Endothelial cell of umbilical vein (primary cell): Measurements from ENCODE around the gene ARHGAP29. TPM values are rescaled to one million over a fixed set of nuclear protein-coding genes. Genes with fewer than 3 reads are reported as not detected.

ENCODE experiments used
- BruUV-seq: library from RNA; stranded (reverse); fragments of 400-500 nt; replicated peaks from 2 replicates; lab custom pipeline; 2021; lab: Mats Ljungman, UMichigan
- CTCF ChIA-PET: fragments of 300-600, 350-600 bp; sonication (Branson Sonifier 250); formaldehyde crosslinking; loops from one replicate; lab custom pipeline; 2021; ENCODE audit warnings: antibody characterized with exemption, inconsistent platforms; lab: Charles Lee
- POLR2A ChIA-PET: fragments of 300-600, 350-600 bp; sonication (Branson Sonifier 250); formaldehyde crosslinking; loops from one replicate; lab custom pipeline; 2021; ENCODE audit warnings: antibody characterized with exemption, inconsistent platforms; lab: Charles Lee
- DNase-seq: peaks from one replicate; pipeline ENCODE4 v3.0.0-alpha.2; 2011; ENCODE audit warnings: low read depth, low spot score
- FAIRE-seq: peaks from 2 replicates; lab custom pipeline; 2011; peaks lifted over from hg19 to GRCh38; lab: Jason Lieb, UNC
- H2AFZ ChIP-seq: 2 replicates; pipeline ENCODE4 v1.6.0; 2012; ENCODE audit warnings: low read depth, low read length, control low read depth, inconsistent platforms
- H3K27ac ChIP-seq: 2 replicates; pipeline ENCODE4 v1.5.1; 2011; ENCODE audit warnings: low read depth, mild to moderate bottlenecking, control low read depth, low read length, moderate library complexity; ENCODE audit not compliant: insufficient read depth
- H3K27me3 ChIP-seq, 2 experiments: 2 replicates each; pipeline versions ENCODE4 v1.6.0 to v1.6.1; 2011; ENCODE audit warnings: low read length in 2 of 2, mixed read lengths in 1 of 2; ENCODE audit not compliant: control insufficient read depth in 2 of 2, insufficient read depth in 2 of 2
- H3K36me3 ChIP-seq, 2 experiments: 2 replicates in 1 of 2; 3 replicates in 1 of 2; pipeline ENCODE4 v1.5.1; 2011; ENCODE audit warnings: low read length in 2 of 2, mild to moderate bottlenecking in 1 of 2, moderate library complexity in 1 of 2; ENCODE audit not compliant: control insufficient read depth in 2 of 2, insufficient read depth in 2 of 2; ENCODE audit errors: extremely low read depth in 1 of 2
- H3K4me1 ChIP-seq: 3 replicates; pipeline ENCODE4 v1.5.1; 2011; ENCODE audit warnings: mild to moderate bottlenecking, low read length; ENCODE audit not compliant: control insufficient read depth, insufficient read depth; ENCODE audit errors: extremely low read depth
- H3K4me2 ChIP-seq: 2 replicates; pipeline ENCODE4 v1.6.1; 2011; ENCODE audit warnings: low read length, control low read depth, mixed read lengths; ENCODE audit not compliant: insufficient read depth
- H3K4me3 ChIP-seq, 3 experiments: fragments of 200-600 bp in 1 of 3; sonication (generic), shearing (Covaris generic) in 1 of 3; replicated peaks in 1 of 3; 2 replicates each; pipeline ENCODE4 v1.5.1; 2011 to 2016; ENCODE audit warnings: control low read depth in 3 of 3, low read length in 3 of 3, mild to moderate bottlenecking in 2 of 3, inconsistent platforms in 1 of 3, low read depth in 1 of 3, moderate library complexity in 1 of 3; ENCODE audit not compliant: insufficient read depth in 1 of 3
- H3K79me2 ChIP-seq: 2 replicates; pipeline ENCODE4 v1.6.0; 2012; ENCODE audit warnings: low read length, inconsistent platforms; ENCODE audit not compliant: control insufficient read depth, insufficient read depth
- H3K9ac ChIP-seq: replicated peaks from 2 replicates; pipeline ENCODE3; 2011; ENCODE audit warnings: low read length, control low read depth; ENCODE audit not compliant: insufficient read depth; ENCODE audit errors: extremely low read depth
- H3K9me1 ChIP-seq: replicated peaks from 3 replicates; pipeline ENCODE4 v1.6.0; 2011; ENCODE audit warnings: mild to moderate bottlenecking, low read length; ENCODE audit not compliant: control insufficient read depth, insufficient read depth; ENCODE audit errors: extremely low read depth
- H3K9me3 ChIP-seq: replicated peaks from 2 replicates; pipeline ENCODE4 v1.5.1; 2012; ENCODE audit warnings: low read length, inconsistent platforms; ENCODE audit not compliant: control insufficient read depth, insufficient read depth
- H4K20me1 ChIP-seq: replicated peaks from 2 replicates; pipeline ENCODE3; 2011; ENCODE audit warnings: mild to moderate bottlenecking, low read length; ENCODE audit not compliant: control insufficient read depth, insufficient read depth; ENCODE audit errors: extremely low read depth
- CTCF ChIP-seq, 2 donors: IDR thresholded peaks; 1 replicate in 1 of 2; 2 replicates in 1 of 2; pipeline ENCODE4 v1.5.1; 2011; ENCODE audit warnings: low read length in 2 of 2, mild to moderate bottlenecking in 2 of 2, moderate library complexity in 2 of 2, control low read depth in 1 of 2, inconsistent platforms in 1 of 2, low read depth in 1 of 2; ENCODE audit not compliant: insufficient read depth in 1 of 2; ENCODE audit errors: extremely low read depth in 1 of 2
- EZH2 ChIP-seq: IDR thresholded peaks from 2 replicates; pipeline ENCODE4 v1.6.1; 2012; ENCODE audit warnings: borderline replicate concordance, low read depth, mild to moderate bottlenecking, moderate library complexity, low read length, inconsistent platforms; ENCODE audit not compliant: severe bottlenecking
- FOS ChIP-seq: IDR thresholded peaks from 2 replicates; pipeline ENCODE4 v1.6.1; 2011; ENCODE audit warnings: mild to moderate bottlenecking, low read length, moderate library complexity, borderline replicate concordance; ENCODE audit not compliant: insufficient read depth
- GATA2 ChIP-seq: IDR thresholded peaks from 2 replicates; pipeline ENCODE4 v1.7.0; 2011; ENCODE audit warnings: low read depth, mild to moderate bottlenecking, moderate library complexity, mixed read lengths, low read length; ENCODE audit not compliant: insufficient read length, insufficient read depth
- JUN ChIP-seq: IDR thresholded peaks from 2 replicates; pipeline ENCODE4 v1.6.1; 2011; ENCODE audit warnings: borderline replicate concordance, low read depth; ENCODE audit not compliant: insufficient read length, insufficient read depth
- MAX ChIP-seq: IDR thresholded peaks from 2 replicates; pipeline ENCODE4 v1.6.1; 2011; ENCODE audit not compliant: insufficient read depth, insufficient read length
- MYC ChIP-seq: IDR thresholded peaks from one replicate; pipeline ENCODE4 v1.6.1; 2011; ENCODE audit warnings: mild to moderate bottlenecking, low read depth, low read length
- POLR2A ChIP-seq: IDR thresholded peaks from 2 replicates; pipeline ENCODE4 v1.6.1; 2012; ENCODE audit warnings: low read depth, mild to moderate bottlenecking, control low read depth, low read length
- POLR2AphosphoS5 ChIP-seq: IDR thresholded peaks from 2 replicates; pipeline ENCODE4 v1.6.1; 2012; ENCODE audit warnings: low read depth, mild to moderate bottlenecking, control low read depth, low read length, moderate library complexity; ENCODE audit not compliant: insufficient read depth
- dilution Hi-C: fragments of 300-500 bp; cut with MboI; formaldehyde crosslinking; loops from one replicate; pipeline ENCODE4 v1.15.0; 2019; ENCODE audit warnings: low sequenced_read_pairs; ENCODE audit not compliant: extremely low pct_ligation_motif_present
- intact Hi-C: fragments of 100-400 bp; cut with micrococcal nuclease; formaldehyde crosslinking; loops from one replicate; pipeline ENCODE4 v1.10.0; 2022
- polyA plus RNA-seq, 4 experiments: library from polyadenylated mRNA; depleted of rRNA in 3 of 4; stranded (reverse) in 3 of 4; unstranded in 1 of 4; fragments of >200 nt; gene quantifications; 2 replicates each; pipeline versions ENCODE4 v1.2.1 to v1.2.3, GENCODE V29; 2011 to 2012; ENCODE audit warnings: missing spikeins in 1 of 4
- total RNA-seq: library from RNA; stranded (reverse); gene quantifications from 2 replicates; pipeline ENCODE4 v1.2.3, GENCODE V29; 2021

The ARHGAP29 gene
- total and polyA plus RNA-seq, 2 donors (not counting 3 experiments of a cell fraction or from before 2014, with no cell fraction given), result 56.3 to 199 TPM

- DNase-seq (peak; percentile 58), FAIRE-seq (no peak)
- POLR2A ChIA-PET, result interaction anchor here (0.7 kb wide), 1 partner anchor 68 kb away, joined by 5 read pairs; no protein-coding TSS in a partner anchor
- H3K9me3 ChIP-seq, result no peaks in the 10 kb centered on the region
- H2AFZ ChIP-seq, result no peak overlapping the region
- dilution Hi-C loops (no loop called here), intact Hi-C loops (no loop called here)
- H3K9me1 ChIP-seq, result no peaks in the 10 kb centered on the region
- peaks cover 94% of the 10 kb centered on the region for H3K79me2 ChIP-seq
- peaks cover 36% of the 10 kb centered on the region for H3K4me1 ChIP-seq
- no peaks in the 10 kb centered on the region for H4K20me1 ChIP-seq
- no peak overlapping the region for H3K4me3 ChIP-seq
- no peaks in the 10 kb centered on the region for H3K27me3 ChIP-seq
- no TSS peak for BruUV-seq
- peaks cover 8 to 55% of the 10 kb centered on the region in 2 experiments for H3K36me3 ChIP-seq
- peak overlapping the region; percentile 38 for H3K27ac ChIP-seq
- TF ChIP-seq POLR2A, result peak; percentile 34
- TF ChIP-seq POLR2AphosphoS5, result no peak
- no peak for TF ChIP-seq MAX
- CTCF ChIA-PET, result interaction anchor here (1.1 to 3.6 kb wide), 8 partner anchors 9 to 167 kb away, joined by 3 to 39 read pairs (median 6); no protein-coding TSS in a partner anchor
- no peak overlapping the region for H3K4me2 ChIP-seq
- no peak overlapping the region for H3K9ac ChIP-seq
Measured at GRCh38 chr1:94193128-94193527, 44.3 kb downstream of the ARHGAP29 start.

GRCh38 chr1:94191216-94191615 lies 46.2 kb downstream of the ARHGAP29 start:
- Histone ChIP-seq H4K20me1 (peaks cover 2% of the 10 kb centered on the region), H3K36me3 (peaks cover 8 to 73% of the 10 kb centered on the region in 2 experiments), H3K9ac (no peak overlapping the region), H3K27ac (no peak overlapping the region), H2AFZ (no peak overlapping the region), H3K4me1 (peaks cover 36% of the 10 kb centered on the region), H3K4me2 (no peak overlapping the region), H3K9me3 (no peaks in the 10 kb centered on the region), H3K9me1 (no peaks in the 10 kb centered on the region), H3K79me2 (peaks cover 93% of the 10 kb centered on the region), H3K4me3 (no peak overlapping the region), H3K27me3 (no peaks in the 10 kb centered on the region)
- dilution Hi-C loops, result no loop called here
- BruUV-seq, result no TSS peak
- no peak for DNase-seq
- intact Hi-C loops, result no loop called here
- TF ChIP-seq EZH2 (no peak), GATA2 (no peak), MYC (no peak), MAX (no peak), POLR2A (no peak), JUN (no peak), FOS (no peak), POLR2AphosphoS5 (no peak), CTCF (IDR thresholded peaks at IDR 0.05; ENCODE audit: extremely low read depth in 1 of 2, insufficient read depth in 1 of 2, low read depth in 1 of 2, low read length in 2 of 2) (no peak)
- FAIRE-seq, result no peak
- ChIA-PET CTCF (interaction anchor here (0.8 to 3.6 kb wide), 18 partner anchors 8 to 165 kb away, joined by 3 to 39 read pairs (median 5); partner anchors contain the start of gene ABCA4), POLR2A (interaction anchor here (0.6 kb wide), 1 partner anchor 129 kb away, joined by 3 read pairs; no protein-coding TSS in a partner anchor)
